MCF 10A (cell line): ENCODE results near the gene AGTPBP1. TPM values are rescaled to one million over a fixed set of nuclear protein-coding genes. Genes with fewer than 3 reads are reported as not detected.

Experiments
- BruUV-seq: library from RNA; stranded (reverse); fragments of 400-500 nt; replicated peaks from 2 replicates; lab custom pipeline; 2021; lab: Mats Ljungman, UMichigan
- CTCF ChIA-PET: fragments of 300-600 bp; sonication (Branson Sonifier 250); formaldehyde crosslinking; extraction: SDS; loops from one replicate; lab custom pipeline; 2021; ENCODE audit warnings: antibody characterized with exemption, inconsistent platforms; lab: Yijun Ruan, JAX
- POLR2A ChIA-PET: fragments of 300-600, 350-650 bp; sonication (Branson Sonifier 250); formaldehyde crosslinking; extraction: SDS; loops from one replicate; lab custom pipeline; 2020; ENCODE audit warnings: antibody characterized with exemption, inconsistent platforms; lab: Yijun Ruan, JAX
- DNase-seq: peaks from one replicate; pipeline ENCODE4 v3.0.0-alpha.2; 2018; ENCODE audit not compliant: unreplicated experiment
- H3K27ac Mint-ChIP-seq: one replicate; pipeline ENCODE4 v1.8.0; 2022; ENCODE audit warnings: mild to moderate bottlenecking, low read depth, mixed read lengths; ENCODE audit not compliant: unreplicated experiment
- H3K27me3 Mint-ChIP-seq: one replicate; pipeline ENCODE4 v1.8.0; 2022; ENCODE audit warnings: mixed read lengths; ENCODE audit not compliant: insufficient read depth, unreplicated experiment
- H3K36me3 Mint-ChIP-seq: one replicate; pipeline ENCODE4 v1.8.0; 2022; ENCODE audit warnings: mild to moderate bottlenecking, moderate library complexity, mixed read lengths; ENCODE audit not compliant: insufficient read depth, unreplicated experiment
- H3K4me1 Mint-ChIP-seq: one replicate; pipeline ENCODE4 v1.8.0; 2022; ENCODE audit warnings: mixed read lengths; ENCODE audit not compliant: insufficient read depth, unreplicated experiment
- H3K4me3 Mint-ChIP-seq: one replicate; pipeline ENCODE4 v1.8.0; 2022; ENCODE audit warnings: mild to moderate bottlenecking, moderate library complexity, mixed read lengths; ENCODE audit not compliant: unreplicated experiment
- H3K9me3 Mint-ChIP-seq: one replicate; pipeline ENCODE4 v1.8.0; 2022; ENCODE audit warnings: mixed read lengths; ENCODE audit not compliant: unreplicated experiment
- CTCF ChIP-seq: fragments of 200-600 bp; IDR thresholded peaks from one replicate; pipeline ENCODE4 v1.8.0; 2022; ENCODE audit warnings: antibody characterized with exemption, mild to moderate bottlenecking; ENCODE audit not compliant: unreplicated experiment
- intact Hi-C: fragments of 100-400 bp; cut with micrococcal nuclease; formaldehyde crosslinking; loops from 2 replicates; pipeline ENCODE4 v1.14.1; 2022
- total RNA-seq: library from RNA; stranded (reverse); gene quantifications from 2 replicates; pipeline ENCODE4 v1.2.3, GENCODE V29; 2022

The AGTPBP1 gene
- total RNA-seq, 1 experiment from 2014 or later: 27.2 TPM

DNA sequence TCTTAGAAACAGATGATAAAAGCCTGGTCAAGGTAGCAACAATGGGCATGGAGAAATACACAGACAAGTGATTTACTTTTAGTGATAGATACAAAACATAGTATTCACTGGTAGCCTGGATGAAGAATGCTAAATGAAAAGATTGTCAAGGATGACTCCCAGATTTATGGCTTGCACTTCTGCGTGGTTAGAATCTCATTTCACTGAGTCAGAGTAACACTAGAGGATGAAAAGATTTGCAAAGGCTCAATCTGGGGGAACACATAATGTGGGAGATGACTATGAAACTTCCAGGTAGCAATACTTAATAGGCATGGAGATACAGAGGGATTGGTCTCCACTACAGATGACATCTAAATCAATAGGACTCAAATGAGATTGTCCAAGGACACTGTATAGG is 38.4 kb downstream of the AGTPBP1 start:
- no peak for TF ChIP-seq CTCF
- H3K4me1 Mint-ChIP-seq: no peaks in the 10 kb centered on the region
- BruUV-seq: no TSS peak
- H3K27me3 Mint-ChIP-seq: no peaks in the 10 kb centered on the region
- intact Hi-C loops: no loop called here
- no peak overlapping the region for H3K4me3 Mint-ChIP-seq
- no peak for DNase-seq
- POLR2A ChIA-PET: no interaction called here
- peaks cover 6% of the 10 kb centered on the region for H3K36me3 Mint-ChIP-seq
- CTCF ChIA-PET: no interaction called here
- no peaks in the 10 kb centered on the region for H3K9me3 Mint-ChIP-seq
- no peak overlapping the region for H3K27ac Mint-ChIP-seq

DNA sequence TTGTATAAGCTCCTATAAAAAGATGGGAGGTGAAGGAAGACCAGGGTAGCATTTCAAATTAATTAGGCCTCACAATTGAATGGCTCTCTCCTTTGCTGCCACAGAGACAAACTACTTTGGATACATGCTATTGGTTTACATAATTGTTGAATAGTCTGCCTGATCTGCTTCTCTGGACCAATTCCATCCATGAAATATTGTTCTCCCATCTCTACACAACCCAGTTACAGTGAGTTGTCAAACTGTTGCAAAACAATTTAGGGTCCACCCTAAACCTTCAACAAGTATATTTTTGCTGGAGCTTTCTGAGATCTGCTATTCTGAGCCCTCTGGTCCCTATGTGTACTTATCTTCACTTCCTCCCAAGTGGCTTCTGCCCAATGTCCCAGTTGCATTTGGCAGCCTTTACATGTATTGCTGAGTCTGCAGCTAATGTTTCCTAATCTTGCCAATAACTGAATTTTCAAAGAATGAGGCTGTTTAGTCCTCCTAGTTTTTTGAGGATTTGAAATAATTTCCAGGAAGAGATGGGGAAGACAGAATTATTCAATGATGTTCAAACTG is 38.9 kb downstream of the AGTPBP1 start:
- Mint-ChIP-seq H3K9me3 (no peaks in the 10 kb centered on the region), H3K27ac (no peak overlapping the region), H3K4me1 (no peaks in the 10 kb centered on the region), H3K27me3 (no peaks in the 10 kb centered on the region), H3K36me3 (peaks cover 6% of the 10 kb centered on the region), H3K4me3 (no peak overlapping the region)
- ChIA-PET CTCF (interaction anchor here (0.6 kb wide), 1 partner anchor 37 kb away, joined by 3 read pairs; no protein-coding TSS in a partner anchor), POLR2A (no interaction called here)
- intact Hi-C loops: no loop called here
- TF ChIP-seq CTCF: no peak
- no TSS peak for BruUV-seq
- no peak for DNase-seq

- H3K27ac Mint-ChIP-seq: no peak overlapping the region
- DNase-seq: no peak
- POLR2A ChIA-PET: no interaction called here
- intact Hi-C loops: no loop called here
- CTCF ChIA-PET: interaction anchor here (0.6 kb wide), 1 partner anchor 38 kb away, joined by 3 read pairs; no protein-coding TSS in a partner anchor
- no peaks in the 10 kb centered on the region for H3K4me1 Mint-ChIP-seq
- no peaks in the 10 kb centered on the region for H3K27me3 Mint-ChIP-seq
- peaks cover 6% of the 10 kb centered on the region for H3K36me3 Mint-ChIP-seq
- H3K4me3 Mint-ChIP-seq: no peak overlapping the region
- no TSS peak for BruUV-seq
- no peak for TF ChIP-seq CTCF
- H3K9me3 Mint-ChIP-seq: no peaks in the 10 kb centered on the region
These were observed 39.6 kb downstream of the AGTPBP1 start for GRCh38 chr9:85702191-85702590.

- intact Hi-C loops: no loop called here
- no peaks in the 10 kb centered on the region for H3K9me3 Mint-ChIP-seq
- H3K27ac Mint-ChIP-seq: no peak overlapping the region
- no TSS peak for BruUV-seq
- no peak overlapping the region for H3K4me3 Mint-ChIP-seq
- no peak for DNase-seq
- H3K4me1 Mint-ChIP-seq: no peaks in the 10 kb centered on the region
- H3K36me3 Mint-ChIP-seq: peaks cover 6% of the 10 kb centered on the region
- TF ChIP-seq CTCF: no peak
- ChIA-PET CTCF (interaction anchor here (0.7 to 1.8 kb wide), 2 partner anchors 40 to 165 kb away, joined by 3 to 5 read pairs; no protein-coding TSS in a partner anchor), POLR2A (no interaction called here)
- H3K27me3 Mint-ChIP-seq: no peaks in the 10 kb centered on the region
These were observed 41.4 kb downstream of the AGTPBP1 start for GRCh38 chr9:85700330-85700729.
